IgD-negative memory B cell (primary cell): Measurements from ENCODE around the gene AGAP1. TPM values are rescaled to one million over a fixed set of nuclear protein-coding genes. Genes with fewer than 3 reads are reported as not detected.

Source experiments
- H3K27ac Mint-ChIP-seq, 3 donors: one replicate each; pipeline ENCODE4 v1.8.0; 2020 to 2022; ENCODE audit warnings: mild to moderate bottlenecking in 3 of 3, mixed read lengths in 3 of 3, moderate library complexity in 1 of 3
- H3K27me3 Mint-ChIP-seq: one replicate; pipeline ENCODE4 v1.8.0; 2021; ENCODE audit warnings: mixed read lengths
- H3K36me3 Mint-ChIP-seq: one replicate; pipeline ENCODE4 v1.8.0; 2020; ENCODE audit warnings: mild to moderate bottlenecking, mixed read lengths
- H3K4me1 Mint-ChIP-seq, 3 donors: one replicate each; pipeline ENCODE4 v1.8.0; 2020 to 2022; ENCODE audit warnings: mixed read lengths in 3 of 3, mild to moderate bottlenecking in 1 of 3
- H3K4me3 Mint-ChIP-seq, 4 donors: one replicate each; pipeline ENCODE4 v1.8.0; 2020 to 2022; ENCODE audit warnings: mild to moderate bottlenecking in 4 of 4, mixed read lengths in 4 of 4, moderate library complexity in 3 of 4
- H3K9me3 Mint-ChIP-seq, 3 donors: one replicate each; pipeline ENCODE4 v1.8.0; 2020 to 2021; ENCODE audit warnings: mixed read lengths in 3 of 3, mild to moderate bottlenecking in 1 of 3
- polyA plus RNA-seq: library from polyadenylated mRNA; unstranded; fragments of 300-500 nt; fragmentation: Illumina TruSeq; gene quantifications from one replicate; pipeline ENCODE4 v1.2.3, GENCODE V29; 2021

AGAP1 gene
- polyA plus RNA-seq, 1 donor from 2014 or later, result not detected

DNA sequence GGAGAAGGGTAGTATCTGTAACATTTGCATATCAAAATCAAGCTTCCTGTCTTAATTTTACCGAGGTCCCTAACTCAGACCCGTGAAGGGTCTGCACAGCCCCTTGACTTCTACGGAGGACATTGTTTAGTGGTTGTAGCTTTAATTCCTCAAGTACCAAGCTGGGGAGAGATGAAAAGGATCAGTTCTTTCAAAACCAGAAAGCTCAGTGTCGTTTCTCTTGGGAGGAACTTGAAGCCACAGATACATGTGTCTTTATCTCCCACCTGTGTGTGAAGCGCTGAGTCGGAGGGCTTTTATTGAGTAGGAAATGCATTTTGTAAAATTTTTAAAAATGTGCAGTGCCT lies 410.7 kb downstream of the AGAP1 start:
- peaks cover 6 to 10% (median 8%) of the 10 kb centered on the region in 3 donors for H3K4me1 Mint-ChIP-seq
- peaks cover 8% of the 10 kb centered on the region for H3K27me3 Mint-ChIP-seq
- peaks cover 2% of the 10 kb centered on the region for H3K36me3 Mint-ChIP-seq
- H3K27ac Mint-ChIP-seq, result no peak overlapping the region
- no peak overlapping the region for H3K4me3 Mint-ChIP-seq
- H3K9me3 Mint-ChIP-seq, result peaks cover 0 to 4% (median 0%) of the 10 kb centered on the region in 3 donors

DNA sequence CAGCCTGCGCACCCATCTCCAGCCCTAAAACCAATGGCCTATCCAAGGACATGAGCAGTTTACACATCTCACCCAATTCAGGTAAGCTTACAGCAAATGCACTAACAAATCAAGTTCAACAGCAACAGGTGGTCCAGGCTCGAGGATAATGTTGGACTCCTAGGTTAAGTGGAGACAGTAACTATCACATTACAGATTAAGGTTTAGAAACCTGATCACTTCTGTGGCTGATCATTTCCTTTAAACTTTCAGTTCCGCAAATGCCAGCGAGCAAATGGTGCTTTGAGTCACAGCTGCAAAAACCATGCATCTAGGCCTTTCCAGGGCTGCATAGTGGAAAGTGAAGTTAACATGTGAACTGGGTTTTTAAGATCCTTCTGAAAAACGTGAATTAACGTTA lies 415.0 kb downstream of the AGAP1 start:
- H3K27ac Mint-ChIP-seq, result no peak overlapping the region

GRCh38 chr2:235909358-235909757 lies 415.5 kb downstream of the AGAP1 start:
- H3K27ac Mint-ChIP-seq, result no peak overlapping the region
- H3K9me3 Mint-ChIP-seq, result peaks cover 0 to 4% (median 1%) of the 10 kb centered on the region in 3 donors

More for the DNA sequence above, 415.0 kb downstream of the AGAP1 start:
- H3K36me3 Mint-ChIP-seq, result no peaks in the 10 kb centered on the region
- H3K4me1 Mint-ChIP-seq, result peaks cover 6 to 10% (median 6%) of the 10 kb centered on the region in 3 donors
- H3K9me3 Mint-ChIP-seq, result peaks cover 0 to 5% (median 0%) of the 10 kb centered on the region in 3 donors
- H3K27me3 Mint-ChIP-seq, result peaks cover 8% of the 10 kb centered on the region
- H3K4me3 Mint-ChIP-seq, result no peak overlapping the region

DNA sequence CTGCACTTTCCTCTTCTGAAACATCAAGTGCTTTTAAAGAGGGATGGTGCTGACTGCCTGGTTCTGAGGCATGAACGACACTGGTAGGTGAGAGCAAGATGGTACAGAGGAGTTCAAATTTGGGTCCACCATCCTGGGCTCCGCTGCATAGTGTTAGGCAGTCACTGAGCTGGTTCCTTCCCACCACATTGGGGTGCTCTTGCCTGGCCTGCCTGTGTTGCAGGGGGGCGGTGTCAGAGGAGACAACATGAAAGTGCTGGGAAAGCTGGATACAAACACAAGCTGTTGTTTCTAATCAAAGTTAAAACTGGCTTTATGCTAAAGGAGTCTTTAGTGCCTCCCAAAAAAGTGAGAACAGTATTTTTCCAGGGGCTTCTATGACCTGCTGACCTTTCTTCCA lies 416.2 kb downstream of the AGAP1 start:
- no peak overlapping the region for H3K27ac Mint-ChIP-seq
- H3K9me3 Mint-ChIP-seq, result peaks cover 0 to 4% (median 1%) of the 10 kb centered on the region in 3 donors
- peaks cover 5% of the 10 kb centered on the region for H3K27me3 Mint-ChIP-seq
- peaks cover 6 to 10% (median 6%) of the 10 kb centered on the region in 3 donors for H3K4me1 Mint-ChIP-seq
- H3K36me3 Mint-ChIP-seq, result no peaks in the 10 kb centered on the region
- no peak overlapping the region for H3K4me3 Mint-ChIP-seq

More at GRCh38 chr2:235909358-235909757, 415.5 kb downstream of the AGAP1 start:
- peaks cover 6 to 10% (median 6%) of the 10 kb centered on the region in 3 donors for H3K4me1 Mint-ChIP-seq
- H3K36me3 Mint-ChIP-seq, result no peaks in the 10 kb centered on the region
- H3K27me3 Mint-ChIP-seq, result peaks cover 7% of the 10 kb centered on the region
- no peak overlapping the region for H3K4me3 Mint-ChIP-seq

GRCh38 chr2:235911125-235911524 lies 417.3 kb downstream of the AGAP1 start:
- Mint-ChIP-seq H3K9me3 (peaks cover 1 to 11% (median 3%) of the 10 kb centered on the region in 3 donors), H3K27ac (no peak overlapping the region), H3K36me3 (no peaks in the 10 kb centered on the region), H3K4me3 (no peak overlapping the region), H3K27me3 (peaks cover 5% of the 10 kb centered on the region), H3K4me1 (peaks cover 6 to 10% (median 6%) of the 10 kb centered on the region in 3 donors)

- no peaks in the 10 kb centered on the region for H3K36me3 Mint-ChIP-seq
- peaks cover 1% of the 10 kb centered on the region for H3K27me3 Mint-ChIP-seq
- peaks cover 3 to 11% (median 6%) of the 10 kb centered on the region in 3 donors for H3K9me3 Mint-ChIP-seq
- no peak overlapping the region for H3K4me3 Mint-ChIP-seq
- peaks cover 6 to 10% (median 6%) of the 10 kb centered on the region in 3 donors for H3K4me1 Mint-ChIP-seq
- H3K27ac Mint-ChIP-seq, result no peak overlapping the region
Measured at GRCh38 chr2:235911633-235912233, 417.9 kb downstream of the AGAP1 start.

- peaks cover 4 to 9% (median 6%) of the 10 kb centered on the region in 3 donors for H3K9me3 Mint-ChIP-seq
- no peaks in the 10 kb centered on the region for H3K36me3 Mint-ChIP-seq
- H3K4me3 Mint-ChIP-seq, result no peak overlapping the region
- no peaks in the 10 kb centered on the region for H3K27me3 Mint-ChIP-seq
- H3K4me1 Mint-ChIP-seq, result no peaks in the 10 kb centered on the region
- no peak overlapping the region for H3K27ac Mint-ChIP-seq
Measured at GRCh38 chr2:235914756-235915155, 420.9 kb downstream of the AGAP1 start.

DNA sequence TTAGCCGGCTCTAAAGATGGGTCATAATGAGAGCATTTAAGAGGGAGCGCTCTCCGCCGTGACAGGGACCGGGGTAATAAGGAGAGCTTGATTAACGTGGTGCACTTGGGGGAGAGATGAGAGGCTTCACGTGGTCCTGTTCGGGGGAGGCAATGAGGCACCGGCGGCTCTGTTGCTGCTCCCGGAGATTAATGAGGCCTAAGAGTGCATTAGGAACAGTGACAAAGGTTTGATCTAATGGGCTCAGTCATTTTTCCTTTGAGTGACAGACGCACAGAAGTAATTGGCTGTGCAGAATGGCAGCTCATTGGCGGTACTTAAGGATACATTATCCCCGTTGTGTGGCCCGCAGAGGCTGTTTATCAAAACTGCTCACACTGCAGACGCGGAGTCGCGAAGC lies 423.7 kb downstream of the AGAP1 start:
- no peaks in the 10 kb centered on the region for H3K36me3 Mint-ChIP-seq
- no peaks in the 10 kb centered on the region for H3K27me3 Mint-ChIP-seq
- no peak overlapping the region for H3K4me3 Mint-ChIP-seq
- H3K4me1 Mint-ChIP-seq, result no peaks in the 10 kb centered on the region
- peaks cover 5 to 9% (median 6%) of the 10 kb centered on the region in 3 donors for H3K9me3 Mint-ChIP-seq
- H3K27ac Mint-ChIP-seq, result no peak overlapping the region

GRCh38 chr2:235918876-235919275 lies 425.0 kb downstream of the AGAP1 start:
- no peak overlapping the region for H3K27ac Mint-ChIP-seq
- no peaks in the 10 kb centered on the region for H3K4me1 Mint-ChIP-seq
- no peaks in the 10 kb centered on the region for H3K36me3 Mint-ChIP-seq
- H3K4me3 Mint-ChIP-seq, result no peak overlapping the region
- H3K9me3 Mint-ChIP-seq, result peaks cover 5 to 8% (median 6%) of the 10 kb centered on the region in 3 donors
- H3K27me3 Mint-ChIP-seq, result no peaks in the 10 kb centered on the region

- Mint-ChIP-seq H3K36me3 (no peaks in the 10 kb centered on the region), H3K27me3 (no peaks in the 10 kb centered on the region), H3K9me3 (peaks cover 4 to 9% (median 6%) of the 10 kb centered on the region in 3 donors), H3K4me1 (no peaks in the 10 kb centered on the region), H3K27ac (no peak overlapping the region), H3K4me3 (no peak overlapping the region)
Measured at GRCh38 chr2:235920216-235920865, 426.5 kb downstream of the AGAP1 start.

DNA sequence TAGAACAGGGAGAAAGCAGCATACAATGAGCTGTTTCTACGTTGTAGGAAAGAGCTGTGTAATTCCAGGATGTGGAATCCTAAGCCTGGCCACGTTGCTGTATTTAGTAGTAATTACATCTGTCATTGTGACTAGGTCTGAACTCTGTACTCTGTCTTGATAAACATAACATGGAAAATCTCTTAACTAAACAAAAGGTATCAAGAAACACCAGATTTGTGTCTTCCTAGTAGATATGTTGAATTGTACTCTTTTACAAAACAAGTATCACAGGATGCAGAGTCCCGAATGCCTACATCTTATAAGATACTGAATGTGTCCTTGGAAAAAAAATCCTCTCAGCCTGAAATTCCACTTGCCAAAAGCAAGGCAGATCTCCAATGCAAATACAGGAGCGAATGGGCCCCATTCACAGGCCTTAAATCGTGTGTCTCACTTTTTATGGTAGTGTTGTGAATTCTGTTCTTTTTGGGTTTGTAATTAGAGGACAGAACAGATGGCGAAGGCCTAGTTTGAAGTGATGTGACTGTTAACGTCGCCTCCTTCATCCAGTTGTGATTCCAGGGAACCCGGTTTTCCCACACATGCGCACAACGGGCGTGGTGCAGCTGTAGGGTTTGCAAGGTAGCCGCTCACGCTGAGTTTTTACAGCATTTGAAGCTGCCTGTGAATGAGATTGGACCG lies 427.8 kb downstream of the AGAP1 start:
- no peak overlapping the region for H3K4me3 Mint-ChIP-seq
- no peaks in the 10 kb centered on the region for H3K36me3 Mint-ChIP-seq
- no peak overlapping the region for H3K27ac Mint-ChIP-seq
- peaks cover 0 to 2% (median 2%) of the 10 kb centered on the region in 3 donors for H3K9me3 Mint-ChIP-seq
- H3K4me1 Mint-ChIP-seq, result no peaks in the 10 kb centered on the region
- H3K27me3 Mint-ChIP-seq, result no peaks in the 10 kb centered on the region

DNA sequence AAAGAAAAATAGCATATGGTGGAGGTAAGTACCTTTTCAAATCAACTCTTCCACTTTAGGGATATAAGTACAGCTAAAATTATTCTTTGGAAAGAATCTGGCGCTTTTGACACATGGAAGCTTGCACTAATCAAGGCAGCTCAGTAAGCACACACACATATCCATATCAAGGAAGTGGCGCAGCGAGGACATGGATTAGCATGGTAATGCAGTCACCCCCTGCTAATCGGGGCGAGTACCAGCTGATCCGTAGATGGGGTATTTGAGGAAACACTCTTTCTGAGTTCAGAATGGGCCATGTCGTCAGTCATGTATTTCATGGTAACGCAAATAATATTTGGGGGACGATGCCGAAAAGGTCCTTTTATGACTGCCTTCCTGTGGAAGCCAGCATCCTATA lies 429.0 kb downstream of the AGAP1 start:
- Mint-ChIP-seq H3K27ac (no peak overlapping the region), H3K27me3 (no peaks in the 10 kb centered on the region), H3K9me3 (peaks cover 0 to 2% (median 2%) of the 10 kb centered on the region in 3 donors), H3K36me3 (no peaks in the 10 kb centered on the region), H3K4me3 (no peak overlapping the region), H3K4me1 (no peaks in the 10 kb centered on the region)

GRCh38 chr2:235923859-235924674 lies 430.2 kb downstream of the AGAP1 start:
- H3K9me3 Mint-ChIP-seq, result peaks cover 0 to 2% (median 2%) of the 10 kb centered on the region in 3 donors

DNA sequence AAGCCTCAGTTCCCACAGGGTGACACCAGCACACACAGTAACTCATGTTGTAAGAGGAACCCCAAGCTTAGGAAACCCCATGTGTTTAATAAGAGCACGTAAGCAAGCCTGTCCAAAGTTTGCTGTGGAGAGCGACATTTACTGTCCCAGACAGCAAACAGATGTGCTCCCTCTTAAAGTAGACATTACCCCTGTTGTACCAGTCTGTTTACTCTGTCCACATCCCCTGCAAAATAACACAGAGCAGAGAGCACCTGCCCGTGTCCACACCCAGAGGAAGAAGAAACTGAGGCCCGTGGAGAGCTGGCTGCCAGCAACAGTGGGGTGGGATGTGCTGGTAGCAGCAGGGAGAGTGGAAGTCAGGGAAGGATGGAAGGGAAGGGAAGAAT lies 430.8 kb downstream of the AGAP1 start:
- H3K27me3 Mint-ChIP-seq, result no peaks in the 10 kb centered on the region
- no peaks in the 10 kb centered on the region for H3K36me3 Mint-ChIP-seq
- H3K9me3 Mint-ChIP-seq, result peaks cover 0 to 2% (median 2%) of the 10 kb centered on the region in 3 donors
- H3K4me1 Mint-ChIP-seq, result no peaks in the 10 kb centered on the region
- no peak overlapping the region for H3K4me3 Mint-ChIP-seq
- no peak overlapping the region for H3K27ac Mint-ChIP-seq

More at GRCh38 chr2:235923859-235924674, 430.2 kb downstream of the AGAP1 start:
- Mint-ChIP-seq H3K4me3 (no peak overlapping the region), H3K27me3 (no peaks in the 10 kb centered on the region), H3K4me1 (no peaks in the 10 kb centered on the region), H3K36me3 (no peaks in the 10 kb centered on the region), H3K27ac (no peak overlapping the region)
